Bronchial epithelial cell (primary cell): ENCODE measurements around the gene ESPN. TPM values are rescaled to one million over a fixed set of nuclear protein-coding genes. Genes with fewer than 3 reads are reported as not detected.

ENCODE experiments used
- DNase-seq: peaks from one replicate; pipeline ENCODE4 v3.0.0-alpha.2; 2010; ENCODE audit warnings: low read depth
- FAIRE-seq: peaks from 2 replicates; lab custom pipeline; 2011; peaks lifted over from hg19 to GRCh38; lab: Jason Lieb, UNC
- H3K27me3 ChIP-seq: 2 replicates; pipeline ENCODE4 v1.5.1; 2011; ENCODE audit warnings: low read length; ENCODE audit not compliant: control insufficient read depth, insufficient read depth
- H3K36me3 ChIP-seq: 2 replicates; pipeline ENCODE4 v1.5.1; 2011; ENCODE audit warnings: low read length; ENCODE audit not compliant: control insufficient read depth, insufficient read depth
- H3K4me3 ChIP-seq: 2 replicates; pipeline ENCODE4 v1.5.1; 2011; ENCODE audit warnings: mild to moderate bottlenecking, low read depth, low read length, control low read depth
- total RNA-seq: library from RNA; depleted of rRNA; stranded (reverse); fragments of >200 nt; gene quantifications from 2 replicates; pipeline ENCODE4 v1.2.1, GENCODE V29; 2014
- TF ChIP-seq, protein P1 (sequence below): IDR thresholded peaks from 2 replicates; pipeline ENCODE4 v1.5.1; 2011; ENCODE audit warnings: mild to moderate bottlenecking, moderate library complexity, low read length, control low read depth, inconsistent platforms; ENCODE audit not compliant: insufficient read depth, severe bottlenecking

The ESPN gene
- total RNA-seq, 1 donor from 2014 or later: 4.5 TPM

DNA sequence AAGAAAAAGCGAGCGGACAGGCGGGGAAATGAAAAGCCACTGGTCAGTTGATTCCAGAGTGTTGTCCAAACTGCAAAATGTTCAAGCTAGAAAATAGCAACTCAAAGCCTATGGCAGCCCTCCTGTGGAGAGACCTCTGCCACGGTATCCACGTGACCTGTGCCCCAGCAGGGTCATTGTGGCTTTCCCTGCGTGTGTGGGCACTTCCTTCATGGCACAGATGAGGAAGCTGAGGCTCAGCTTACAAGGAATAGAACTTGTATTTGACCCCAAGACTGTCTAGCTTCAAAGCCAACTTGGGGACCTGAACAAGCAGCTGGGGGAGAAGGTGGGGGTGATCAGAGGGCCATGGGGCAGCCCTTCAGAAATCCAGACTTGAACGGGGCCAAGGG, 82.5 kb downstream of the ESPN start:
- Histone ChIP-seq H3K36me3 (no peaks in the 10 kb centered on the region), H3K27me3 (peaks cover 2% of the 10 kb centered on the region), H3K4me3 (no peak overlapping the region)
- FAIRE-seq (no peak), DNase-seq (no peak)
- TF ChIP-seq, protein P1, sequence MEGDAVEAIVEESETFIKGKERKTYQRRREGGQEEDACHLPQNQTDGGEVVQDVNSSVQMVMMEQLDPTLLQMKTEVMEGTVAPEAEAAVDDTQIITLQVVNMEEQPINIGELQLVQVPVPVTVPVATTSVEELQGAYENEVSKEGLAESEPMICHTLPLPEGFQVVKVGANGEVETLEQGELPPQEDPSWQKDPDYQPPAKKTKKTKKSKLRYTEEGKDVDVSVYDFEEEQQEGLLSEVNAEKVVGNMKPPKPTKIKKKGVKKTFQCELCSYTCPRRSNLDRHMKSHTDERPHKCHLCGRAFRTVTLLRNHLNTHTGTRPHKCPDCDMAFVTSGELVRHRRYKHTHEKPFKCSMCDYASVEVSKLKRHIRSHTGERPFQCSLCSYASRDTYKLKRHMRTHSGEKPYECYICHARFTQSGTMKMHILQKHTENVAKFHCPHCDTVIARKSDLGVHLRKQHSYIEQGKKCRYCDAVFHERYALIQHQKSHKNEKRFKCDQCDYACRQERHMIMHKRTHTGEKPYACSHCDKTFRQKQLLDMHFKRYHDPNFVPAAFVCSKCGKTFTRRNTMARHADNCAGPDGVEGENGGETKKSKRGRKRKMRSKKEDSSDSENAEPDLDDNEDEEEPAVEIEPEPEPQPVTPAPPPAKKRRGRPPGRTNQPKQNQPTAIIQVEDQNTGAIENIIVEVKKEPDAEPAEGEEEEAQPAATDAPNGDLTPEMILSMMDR: no peak

- Histone ChIP-seq H3K27me3 (peaks cover 2% of the 10 kb centered on the region), H3K4me3 (no peak overlapping the region), H3K36me3 (no peaks in the 10 kb centered on the region)
- TF ChIP-seq, protein P1: no peak
- FAIRE-seq: no peak
- no peak for DNase-seq
These were observed 82.9 kb downstream of the ESPN start for GRCh38 chr1:6507461-6507911.

DNA sequence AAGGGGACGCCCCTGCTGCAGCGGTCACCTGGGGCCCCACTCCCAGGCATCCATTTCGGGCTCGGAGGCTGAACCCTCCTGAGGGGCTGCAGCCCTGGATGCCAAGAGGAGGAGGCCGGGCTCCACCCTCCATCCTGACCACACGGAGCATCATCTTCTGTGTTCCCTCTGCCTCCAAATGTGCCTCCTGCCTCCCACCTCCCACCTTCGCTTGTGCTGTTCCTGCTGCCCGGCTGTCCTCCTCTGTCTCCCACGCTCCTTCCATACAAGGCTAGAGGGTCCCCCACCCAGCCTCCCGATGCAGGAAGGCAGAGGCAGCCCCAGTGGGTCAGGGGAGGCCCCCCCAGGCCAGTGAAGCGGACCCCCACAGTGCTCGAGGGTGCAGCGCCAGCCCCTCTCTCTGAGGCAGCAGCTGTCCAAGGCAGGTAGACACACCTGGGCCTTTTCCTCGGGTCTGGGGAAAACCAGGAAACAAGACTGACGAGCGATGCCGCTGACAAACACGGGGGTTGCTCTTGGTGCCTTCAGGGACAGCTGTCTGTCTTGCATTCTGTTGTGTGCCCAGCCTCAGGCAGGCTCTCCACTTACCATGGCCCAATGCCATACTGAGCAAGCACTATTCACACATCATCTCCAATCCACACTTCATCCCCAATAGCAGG, 83.7 kb downstream of the ESPN start:
- no peak for DNase-seq
- TF ChIP-seq, protein P1: no peak
- FAIRE-seq: no peak
- no peak overlapping the region for H3K4me3 ChIP-seq
- no peaks in the 10 kb centered on the region for H3K36me3 ChIP-seq
- peaks cover 2% of the 10 kb centered on the region for H3K27me3 ChIP-seq

DNA sequence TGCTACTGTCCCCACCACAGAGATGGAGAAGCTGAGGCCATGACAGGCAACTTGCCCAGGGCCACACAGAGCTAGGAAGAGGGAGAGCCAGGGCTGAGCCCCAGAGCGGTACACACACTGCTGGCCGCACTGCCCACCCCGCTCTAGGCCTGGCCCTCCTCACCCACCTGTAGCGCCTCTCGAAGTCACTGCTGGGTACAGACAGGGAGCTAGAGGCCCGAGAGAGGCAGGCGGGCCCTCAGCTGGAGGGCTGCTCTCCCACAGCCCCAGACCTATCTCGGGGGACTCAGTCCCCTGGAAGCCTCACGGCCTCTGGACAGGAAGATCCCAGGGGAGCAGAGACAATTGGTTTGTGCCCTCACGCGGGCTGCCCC, 84.2 kb downstream of the ESPN start:
- TF ChIP-seq, protein P1: no peak
- no peak for DNase-seq
- no peaks in the 10 kb centered on the region for H3K36me3 ChIP-seq
- no peak overlapping the region for H3K4me3 ChIP-seq
- no peak for FAIRE-seq
- peaks cover 2% of the 10 kb centered on the region for H3K27me3 ChIP-seq

GRCh38 chr1:6509220-6509918, 84.8 kb downstream of the ESPN start:
- H3K27me3 ChIP-seq: peaks cover 2% of the 10 kb centered on the region
- no peak for DNase-seq
- no peak overlapping the region for H3K4me3 ChIP-seq
- FAIRE-seq: no peak
- TF ChIP-seq, protein P1: no peak
- no peaks in the 10 kb centered on the region for H3K36me3 ChIP-seq
